WTC11 (cell line): ENCODE results near the gene NKAIN2. TPM values are rescaled to one million over a fixed set of nuclear protein-coding genes. Genes with fewer than 3 reads are reported as not detected.

ENCODE experiments used
- ATAC-seq: fragments of 200-7000 bp; cut with Tn5 transposase; 2 replicates; pipeline ENCODE4 v1.10.0; 2021; ENCODE audit warnings: mild to moderate bottlenecking, moderate library complexity
- CTCF ChIA-PET: fragments of 300-600 bp; sonication (Branson Sonifier 250); formaldehyde crosslinking; loops from one replicate; lab custom pipeline; 2021; ENCODE audit warnings: antibody characterized with exemption; lab: Charles Lee
- POLR2A ChIA-PET: fragments of 350-600 bp; sonication (Branson Sonifier 250); formaldehyde crosslinking; loops from one replicate; lab custom pipeline; 2021; ENCODE audit warnings: antibody characterized with exemption; lab: Charles Lee
- DNase-seq: peaks from one replicate; pipeline ENCODE4 v3.0.0; 2021; ENCODE audit warnings: low spot score
- H3K27ac Mint-ChIP-seq: 2 replicates; pipeline ENCODE4 v1.8.0; 2021; ENCODE audit warnings: mixed read lengths
- H3K27me3 Mint-ChIP-seq: 2 replicates; pipeline ENCODE4 v1.8.0; 2021; ENCODE audit warnings: low read depth, mild to moderate bottlenecking, moderate library complexity, mixed read lengths
- H3K36me3 Mint-ChIP-seq: 2 replicates; pipeline ENCODE4 v1.8.0; 2021; ENCODE audit warnings: mixed read lengths
- H3K4me1 Mint-ChIP-seq: 2 replicates; pipeline ENCODE4 v1.8.0; 2022; ENCODE audit warnings: mixed read lengths
- H3K4me3 Mint-ChIP-seq: 2 replicates; pipeline ENCODE4 v1.8.0; 2021; ENCODE audit warnings: mild to moderate bottlenecking, moderate library complexity, mixed read lengths
- H3K9me3 Mint-ChIP-seq: 2 replicates; pipeline ENCODE4 v1.8.0; 2021; ENCODE audit warnings: mixed read lengths
- EMX1 ChIP-seq: fragments of 250-450 bp; sonication (Bioruptor Pico); IDR thresholded peaks from 2 replicates; pipeline ENCODE4 v1.8.0; 2021; ENCODE audit warnings: mild to moderate bottlenecking
- GABPB1 ChIP-seq: sonication (generic); formaldehyde crosslinking; IDR thresholded peaks from 2 replicates; pipeline ENCODE4 v1.8.1; 2023; ENCODE audit warnings: mild to moderate bottlenecking, missing genetic modification reagents
- JUN ChIP-seq: sonication (generic); formaldehyde crosslinking; IDR thresholded peaks from 2 replicates; pipeline ENCODE4 v1.8.0; 2023; ENCODE audit warnings: mild to moderate bottlenecking, missing genetic modification reagents
- SP1 ChIP-seq: sonication (generic); formaldehyde crosslinking; conservative IDR thresholded peaks from 2 replicates; pipeline ENCODE4 v1.8.1; 2022; ENCODE audit warnings: missing genetic modification reagents
- TCF7 ChIP-seq: sonication (generic); formaldehyde crosslinking; IDR thresholded peaks from 2 replicates; pipeline ENCODE4 v1.8.0; 2022; ENCODE audit warnings: mild to moderate bottlenecking, low read depth, missing genetic modification reagents, moderate library complexity
- ZNF121 ChIP-seq: sonication (generic); formaldehyde crosslinking; IDR thresholded peaks from 2 replicates; pipeline ENCODE4 v1.8.0; 2023; ENCODE audit warnings: missing genetic modification reagents
- ZNF219 ChIP-seq: sonication (generic); formaldehyde crosslinking; IDR thresholded peaks from 2 replicates; pipeline ENCODE4 v1.8.0; 2023; ENCODE audit warnings: missing genetic modification reagents, mild to moderate bottlenecking, borderline replicate concordance
- total RNA-seq: library from RNA; stranded (reverse); gene quantifications from 3 replicates; pipeline ENCODE4 v1.2.3, GENCODE V29; 2021
- TF ChIP-seq, protein P1 (sequence below): fragments of 250-450 bp; sonication (Bioruptor Pico); IDR thresholded peaks from 2 replicates; pipeline ENCODE4 v1.9.0; 2021; ENCODE audit warnings: mild to moderate bottlenecking, borderline replicate concordance
- TF ChIP-seq, protein P2 (sequence below): fragments of 250-450 bp; sonication (Bioruptor Pico); IDR thresholded peaks from 2 replicates; pipeline ENCODE4 v1.8.0; 2021; ENCODE audit warnings: mild to moderate bottlenecking
- TF ChIP-seq, protein P3 (sequence below): sonication (generic); formaldehyde crosslinking; IDR thresholded peaks from 2 replicates; pipeline ENCODE4 v1.8.0; 2023; ENCODE audit warnings: mild to moderate bottlenecking, missing genetic modification reagents
- TF ChIP-seq, protein P4 (sequence below): sonication (generic); formaldehyde crosslinking; IDR thresholded peaks from 2 replicates; pipeline ENCODE4 v1.8.1; 2023; ENCODE audit warnings: mild to moderate bottlenecking, missing genetic modification reagents, moderate library complexity
- TF ChIP-seq, protein P5 (sequence below): sonication (generic); formaldehyde crosslinking; IDR thresholded peaks from 2 replicates; pipeline ENCODE4 v1.8.0; 2023; ENCODE audit warnings: missing genetic modification reagents, mild to moderate bottlenecking, borderline replicate concordance

NKAIN2 gene
- total RNA-seq, 1 experiment from 2014 or later = 0.33 TPM

DNA sequence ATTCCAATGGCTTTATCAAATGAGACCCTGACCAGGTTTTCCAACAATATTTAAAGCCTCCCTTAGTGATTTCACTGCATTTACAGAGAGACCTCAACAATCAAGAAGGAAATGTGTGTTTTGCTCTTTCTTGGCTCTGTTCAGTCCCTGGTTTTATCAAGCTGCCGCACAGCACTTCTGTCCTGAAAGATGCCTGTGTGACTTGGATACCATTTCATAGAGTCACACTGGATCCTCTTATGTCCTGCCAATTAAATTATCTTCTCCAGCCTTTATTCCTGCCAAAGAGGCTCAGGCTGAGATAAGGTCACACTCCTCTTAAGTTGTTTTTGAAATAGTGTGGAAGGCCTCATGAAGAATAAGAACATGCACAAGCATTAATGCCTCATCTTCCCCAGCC, 961.6 kb downstream of the NKAIN2 start:
- no peak for ATAC-seq
- CTCF ChIA-PET = no interaction called here
- H3K9me3 Mint-ChIP-seq = no peaks in the 10 kb centered on the region
- TF ChIP-seq TCF7 = no peak
- TF ChIP-seq, all 79 proteins: peak for 0
- Mint-ChIP-seq H3K27ac (no peak overlapping the region), H3K27me3 (no peaks in the 10 kb centered on the region; the same call in 1 of the 2 replicates), H3K36me3 (no peaks in the 10 kb centered on the region), H3K4me1 (peaks cover 10% of the 10 kb centered on the region), H3K4me3 (no peak overlapping the region)
- POLR2A ChIA-PET = no interaction called here
- no peak for DNase-seq

DNA sequence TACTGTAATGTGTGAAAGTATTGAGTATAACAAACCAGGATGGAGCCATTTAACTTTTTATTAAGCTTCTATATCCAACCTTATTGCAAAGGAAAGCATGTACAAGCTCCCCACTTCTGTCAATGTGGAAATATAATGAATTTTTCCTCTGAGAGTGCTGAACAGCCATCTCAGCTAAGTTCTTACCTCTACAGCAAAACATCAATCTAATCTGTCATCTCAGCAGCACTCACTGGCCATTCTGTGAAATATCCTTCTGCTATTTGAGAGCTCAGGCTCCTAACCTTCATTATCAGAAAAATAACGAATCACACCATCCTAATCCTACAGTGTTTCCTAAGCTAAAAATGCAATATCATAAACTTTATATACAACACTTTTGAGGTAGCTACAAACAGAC, 964.6 kb downstream of the NKAIN2 start:
- CTCF ChIA-PET = no interaction called here
- H3K27me3 Mint-ChIP-seq = no peaks in the 10 kb centered on the region; the same call in 1 of the 2 replicates

More for the DNA sequence above, 964.6 kb downstream of the NKAIN2 start:
- Mint-ChIP-seq H3K4me3 (no peak overlapping the region), H3K27ac (no peak overlapping the region), H3K4me1 (peaks cover 14% of the 10 kb centered on the region), H3K9me3 (no peaks in the 10 kb centered on the region), H3K36me3 (no peaks in the 10 kb centered on the region)
- ATAC-seq (no peak), DNase-seq (no peak)
- TF ChIP-seq JUN (CRISPR knock-in tag) (no peak), SP1 (CRISPR knock-in tag) (no peak), ZNF219 (CRISPR knock-in tag) (no peak), GABPB1 (CRISPR knock-in tag) (no peak), ZNF121 (CRISPR knock-in tag) (no peak), EMX1 (CRISPR knock-in tag) (no peak)
- TF ChIP-seq, protein P1, sequence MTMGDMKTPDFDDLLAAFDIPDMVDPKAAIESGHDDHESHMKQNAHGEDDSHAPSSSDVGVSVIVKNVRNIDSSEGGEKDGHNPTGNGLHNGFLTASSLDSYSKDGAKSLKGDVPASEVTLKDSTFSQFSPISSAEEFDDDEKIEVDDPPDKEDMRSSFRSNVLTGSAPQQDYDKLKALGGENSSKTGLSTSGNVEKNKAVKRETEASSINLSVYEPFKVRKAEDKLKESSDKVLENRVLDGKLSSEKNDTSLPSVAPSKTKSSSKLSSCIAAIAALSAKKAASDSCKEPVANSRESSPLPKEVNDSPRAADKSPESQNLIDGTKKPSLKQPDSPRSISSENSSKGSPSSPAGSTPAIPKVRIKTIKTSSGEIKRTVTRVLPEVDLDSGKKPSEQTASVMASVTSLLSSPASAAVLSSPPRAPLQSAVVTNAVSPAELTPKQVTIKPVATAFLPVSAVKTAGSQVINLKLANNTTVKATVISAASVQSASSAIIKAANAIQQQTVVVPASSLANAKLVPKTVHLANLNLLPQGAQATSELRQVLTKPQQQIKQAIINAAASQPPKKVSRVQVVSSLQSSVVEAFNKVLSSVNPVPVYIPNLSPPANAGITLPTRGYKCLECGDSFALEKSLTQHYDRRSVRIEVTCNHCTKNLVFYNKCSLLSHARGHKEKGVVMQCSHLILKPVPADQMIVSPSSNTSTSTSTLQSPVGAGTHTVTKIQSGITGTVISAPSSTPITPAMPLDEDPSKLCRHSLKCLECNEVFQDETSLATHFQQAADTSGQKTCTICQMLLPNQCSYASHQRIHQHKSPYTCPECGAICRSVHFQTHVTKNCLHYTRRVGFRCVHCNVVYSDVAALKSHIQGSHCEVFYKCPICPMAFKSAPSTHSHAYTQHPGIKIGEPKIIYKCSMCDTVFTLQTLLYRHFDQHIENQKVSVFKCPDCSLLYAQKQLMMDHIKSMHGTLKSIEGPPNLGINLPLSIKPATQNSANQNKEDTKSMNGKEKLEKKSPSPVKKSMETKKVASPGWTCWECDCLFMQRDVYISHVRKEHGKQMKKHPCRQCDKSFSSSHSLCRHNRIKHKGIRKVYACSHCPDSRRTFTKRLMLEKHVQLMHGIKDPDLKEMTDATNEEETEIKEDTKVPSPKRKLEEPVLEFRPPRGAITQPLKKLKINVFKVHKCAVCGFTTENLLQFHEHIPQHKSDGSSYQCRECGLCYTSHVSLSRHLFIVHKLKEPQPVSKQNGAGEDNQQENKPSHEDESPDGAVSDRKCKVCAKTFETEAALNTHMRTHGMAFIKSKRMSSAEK = no peak
- TF ChIP-seq, protein P2, sequence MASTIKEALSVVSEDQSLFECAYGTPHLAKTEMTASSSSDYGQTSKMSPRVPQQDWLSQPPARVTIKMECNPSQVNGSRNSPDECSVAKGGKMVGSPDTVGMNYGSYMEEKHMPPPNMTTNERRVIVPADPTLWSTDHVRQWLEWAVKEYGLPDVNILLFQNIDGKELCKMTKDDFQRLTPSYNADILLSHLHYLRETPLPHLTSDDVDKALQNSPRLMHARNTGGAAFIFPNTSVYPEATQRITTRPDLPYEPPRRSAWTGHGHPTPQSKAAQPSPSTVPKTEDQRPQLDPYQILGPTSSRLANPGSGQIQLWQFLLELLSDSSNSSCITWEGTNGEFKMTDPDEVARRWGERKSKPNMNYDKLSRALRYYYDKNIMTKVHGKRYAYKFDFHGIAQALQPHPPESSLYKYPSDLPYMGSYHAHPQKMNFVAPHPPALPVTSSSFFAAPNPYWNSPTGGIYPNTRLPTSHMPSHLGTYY (CRISPR knock-in tag) = no peak
- TF ChIP-seq, protein P3, sequence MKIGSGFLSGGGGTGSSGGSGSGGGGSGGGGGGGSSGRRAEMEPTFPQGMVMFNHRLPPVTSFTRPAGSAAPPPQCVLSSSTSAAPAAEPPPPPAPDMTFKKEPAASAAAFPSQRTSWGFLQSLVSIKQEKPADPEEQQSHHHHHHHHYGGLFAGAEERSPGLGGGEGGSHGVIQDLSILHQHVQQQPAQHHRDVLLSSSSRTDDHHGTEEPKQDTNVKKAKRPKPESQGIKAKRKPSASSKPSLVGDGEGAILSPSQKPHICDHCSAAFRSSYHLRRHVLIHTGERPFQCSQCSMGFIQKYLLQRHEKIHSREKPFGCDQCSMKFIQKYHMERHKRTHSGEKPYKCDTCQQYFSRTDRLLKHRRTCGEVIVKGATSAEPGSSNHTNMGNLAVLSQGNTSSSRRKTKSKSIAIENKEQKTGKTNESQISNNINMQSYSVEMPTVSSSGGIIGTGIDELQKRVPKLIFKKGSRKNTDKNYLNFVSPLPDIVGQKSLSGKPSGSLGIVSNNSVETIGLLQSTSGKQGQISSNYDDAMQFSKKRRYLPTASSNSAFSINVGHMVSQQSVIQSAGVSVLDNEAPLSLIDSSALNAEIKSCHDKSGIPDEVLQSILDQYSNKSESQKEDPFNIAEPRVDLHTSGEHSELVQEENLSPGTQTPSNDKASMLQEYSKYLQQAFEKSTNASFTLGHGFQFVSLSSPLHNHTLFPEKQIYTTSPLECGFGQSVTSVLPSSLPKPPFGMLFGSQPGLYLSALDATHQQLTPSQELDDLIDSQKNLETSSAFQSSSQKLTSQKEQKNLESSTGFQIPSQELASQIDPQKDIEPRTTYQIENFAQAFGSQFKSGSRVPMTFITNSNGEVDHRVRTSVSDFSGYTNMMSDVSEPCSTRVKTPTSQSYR (CRISPR knock-in tag) = no peak
- TF ChIP-seq, protein P4, sequence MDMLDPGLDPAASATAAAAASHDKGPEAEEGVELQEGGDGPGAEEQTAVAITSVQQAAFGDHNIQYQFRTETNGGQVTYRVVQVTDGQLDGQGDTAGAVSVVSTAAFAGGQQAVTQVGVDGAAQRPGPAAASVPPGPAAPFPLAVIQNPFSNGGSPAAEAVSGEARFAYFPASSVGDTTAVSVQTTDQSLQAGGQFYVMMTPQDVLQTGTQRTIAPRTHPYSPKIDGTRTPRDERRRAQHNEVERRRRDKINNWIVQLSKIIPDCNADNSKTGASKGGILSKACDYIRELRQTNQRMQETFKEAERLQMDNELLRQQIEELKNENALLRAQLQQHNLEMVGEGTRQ = no peak
- TF ChIP-seq, protein P5, sequence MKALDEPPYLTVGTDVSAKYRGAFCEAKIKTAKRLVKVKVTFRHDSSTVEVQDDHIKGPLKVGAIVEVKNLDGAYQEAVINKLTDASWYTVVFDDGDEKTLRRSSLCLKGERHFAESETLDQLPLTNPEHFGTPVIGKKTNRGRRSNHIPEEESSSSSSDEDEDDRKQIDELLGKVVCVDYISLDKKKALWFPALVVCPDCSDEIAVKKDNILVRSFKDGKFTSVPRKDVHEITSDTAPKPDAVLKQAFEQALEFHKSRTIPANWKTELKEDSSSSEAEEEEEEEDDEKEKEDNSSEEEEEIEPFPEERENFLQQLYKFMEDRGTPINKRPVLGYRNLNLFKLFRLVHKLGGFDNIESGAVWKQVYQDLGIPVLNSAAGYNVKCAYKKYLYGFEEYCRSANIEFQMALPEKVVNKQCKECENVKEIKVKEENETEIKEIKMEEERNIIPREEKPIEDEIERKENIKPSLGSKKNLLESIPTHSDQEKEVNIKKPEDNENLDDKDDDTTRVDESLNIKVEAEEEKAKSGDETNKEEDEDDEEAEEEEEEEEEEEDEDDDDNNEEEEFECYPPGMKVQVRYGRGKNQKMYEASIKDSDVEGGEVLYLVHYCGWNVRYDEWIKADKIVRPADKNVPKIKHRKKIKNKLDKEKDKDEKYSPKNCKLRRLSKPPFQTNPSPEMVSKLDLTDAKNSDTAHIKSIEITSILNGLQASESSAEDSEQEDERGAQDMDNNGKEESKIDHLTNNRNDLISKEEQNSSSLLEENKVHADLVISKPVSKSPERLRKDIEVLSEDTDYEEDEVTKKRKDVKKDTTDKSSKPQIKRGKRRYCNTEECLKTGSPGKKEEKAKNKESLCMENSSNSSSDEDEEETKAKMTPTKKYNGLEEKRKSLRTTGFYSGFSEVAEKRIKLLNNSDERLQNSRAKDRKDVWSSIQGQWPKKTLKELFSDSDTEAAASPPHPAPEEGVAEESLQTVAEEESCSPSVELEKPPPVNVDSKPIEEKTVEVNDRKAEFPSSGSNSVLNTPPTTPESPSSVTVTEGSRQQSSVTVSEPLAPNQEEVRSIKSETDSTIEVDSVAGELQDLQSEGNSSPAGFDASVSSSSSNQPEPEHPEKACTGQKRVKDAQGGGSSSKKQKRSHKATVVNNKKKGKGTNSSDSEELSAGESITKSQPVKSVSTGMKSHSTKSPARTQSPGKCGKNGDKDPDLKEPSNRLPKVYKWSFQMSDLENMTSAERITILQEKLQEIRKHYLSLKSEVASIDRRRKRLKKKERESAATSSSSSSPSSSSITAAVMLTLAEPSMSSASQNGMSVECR = no peak
- POLR2A ChIA-PET = no interaction called here
